GM12875 (cell line): ENCODE results near the gene AKAP12.

Source experiments
- H3K4me3 ChIP-seq: one replicate; pipeline ENCODE4 v1.5.1; 2011; ENCODE audit warnings: low read depth, low read length, control low read depth
- TF ChIP-seq, protein P1 (sequence below): IDR thresholded peaks from 2 replicates; pipeline ENCODE4 v1.5.1; 2011; ENCODE audit warnings: low read depth, mild to moderate bottlenecking, control low read depth, inconsistent platforms, low read length, moderate library complexity, borderline replicate concordance; ENCODE audit not compliant: insufficient read depth

AKAP12 gene

DNA sequence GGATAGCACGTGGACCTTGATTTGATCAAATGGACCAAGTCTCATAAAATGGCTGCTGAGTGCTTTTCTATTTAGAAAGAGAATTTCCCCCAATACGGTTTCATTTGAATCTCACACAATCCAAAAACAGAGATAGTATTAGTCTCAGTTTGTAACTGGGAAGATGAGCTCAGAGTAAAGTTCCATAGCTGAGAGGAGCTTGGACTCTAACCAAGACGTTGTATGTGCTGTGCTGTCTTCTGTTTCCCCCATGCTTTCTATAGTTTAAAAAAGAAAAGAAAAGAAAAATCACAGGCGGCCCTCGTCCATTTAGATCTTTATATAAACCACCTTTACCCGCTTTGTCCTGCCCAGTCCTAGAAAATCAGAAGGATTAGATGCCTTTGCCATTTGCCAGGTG lies 58.1 kb downstream of the AKAP12 start:
- no peak overlapping the region for H3K4me3 ChIP-seq
- TF ChIP-seq, protein P1, sequence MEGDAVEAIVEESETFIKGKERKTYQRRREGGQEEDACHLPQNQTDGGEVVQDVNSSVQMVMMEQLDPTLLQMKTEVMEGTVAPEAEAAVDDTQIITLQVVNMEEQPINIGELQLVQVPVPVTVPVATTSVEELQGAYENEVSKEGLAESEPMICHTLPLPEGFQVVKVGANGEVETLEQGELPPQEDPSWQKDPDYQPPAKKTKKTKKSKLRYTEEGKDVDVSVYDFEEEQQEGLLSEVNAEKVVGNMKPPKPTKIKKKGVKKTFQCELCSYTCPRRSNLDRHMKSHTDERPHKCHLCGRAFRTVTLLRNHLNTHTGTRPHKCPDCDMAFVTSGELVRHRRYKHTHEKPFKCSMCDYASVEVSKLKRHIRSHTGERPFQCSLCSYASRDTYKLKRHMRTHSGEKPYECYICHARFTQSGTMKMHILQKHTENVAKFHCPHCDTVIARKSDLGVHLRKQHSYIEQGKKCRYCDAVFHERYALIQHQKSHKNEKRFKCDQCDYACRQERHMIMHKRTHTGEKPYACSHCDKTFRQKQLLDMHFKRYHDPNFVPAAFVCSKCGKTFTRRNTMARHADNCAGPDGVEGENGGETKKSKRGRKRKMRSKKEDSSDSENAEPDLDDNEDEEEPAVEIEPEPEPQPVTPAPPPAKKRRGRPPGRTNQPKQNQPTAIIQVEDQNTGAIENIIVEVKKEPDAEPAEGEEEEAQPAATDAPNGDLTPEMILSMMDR: no peak

DNA sequence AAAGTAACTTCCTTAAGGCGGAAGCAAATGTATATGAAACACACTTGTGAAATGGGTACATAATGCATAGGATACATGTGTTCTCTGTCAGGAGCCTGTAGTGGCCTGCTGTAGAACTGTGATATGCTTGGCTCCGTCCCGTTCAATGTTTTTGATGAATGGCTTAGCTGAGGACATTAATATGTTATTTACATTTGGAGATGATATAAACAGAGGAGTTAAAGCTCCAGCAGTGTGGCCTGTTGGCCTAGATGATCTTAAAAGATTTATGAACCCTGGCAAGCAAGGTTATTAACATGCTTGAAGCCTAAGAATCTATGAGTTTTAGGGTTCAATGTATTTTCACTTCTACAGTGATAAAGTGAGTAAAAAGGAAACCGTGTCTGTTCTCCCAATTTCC lies 59.2 kb downstream of the AKAP12 start:
- TF ChIP-seq, protein P1: no peak
- no peak overlapping the region for H3K4me3 ChIP-seq

DNA sequence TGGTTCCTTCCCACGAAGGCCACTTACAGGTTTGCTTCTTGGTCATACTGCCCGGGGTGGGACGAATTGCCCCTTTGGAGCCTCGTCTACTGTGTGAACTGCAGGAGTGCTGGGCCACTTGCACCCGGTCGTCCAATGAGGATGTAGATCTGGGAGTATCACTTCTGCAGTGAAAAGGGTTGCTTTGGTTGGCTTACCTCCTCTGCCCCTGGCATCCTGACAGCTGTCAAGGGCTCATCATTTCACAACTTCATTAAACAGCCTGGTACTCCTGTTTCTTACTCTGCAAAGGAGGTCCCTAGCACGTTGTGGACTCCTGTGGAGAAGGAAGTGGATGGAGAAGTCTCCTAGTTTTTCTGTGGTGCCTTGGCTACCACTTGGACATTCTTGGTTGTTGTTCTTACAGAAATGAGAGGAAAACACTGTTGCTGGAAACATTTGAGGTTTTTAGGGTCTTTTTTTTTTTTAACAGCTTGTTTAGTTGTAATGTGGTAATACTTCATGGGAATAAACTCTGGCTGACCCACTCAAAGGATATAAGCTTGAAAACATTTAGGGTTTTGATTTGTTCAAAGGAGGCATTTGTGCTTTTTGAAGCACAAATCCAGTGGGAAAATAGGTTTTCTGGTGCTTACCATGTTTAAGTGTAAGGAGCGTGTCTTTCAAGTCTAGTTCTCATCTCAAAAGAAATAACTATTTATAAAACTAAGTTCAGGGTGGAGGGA lies 60.7 kb downstream of the AKAP12 start:
- no peak overlapping the region for H3K4me3 ChIP-seq
- TF ChIP-seq, protein P1: no peak

DNA sequence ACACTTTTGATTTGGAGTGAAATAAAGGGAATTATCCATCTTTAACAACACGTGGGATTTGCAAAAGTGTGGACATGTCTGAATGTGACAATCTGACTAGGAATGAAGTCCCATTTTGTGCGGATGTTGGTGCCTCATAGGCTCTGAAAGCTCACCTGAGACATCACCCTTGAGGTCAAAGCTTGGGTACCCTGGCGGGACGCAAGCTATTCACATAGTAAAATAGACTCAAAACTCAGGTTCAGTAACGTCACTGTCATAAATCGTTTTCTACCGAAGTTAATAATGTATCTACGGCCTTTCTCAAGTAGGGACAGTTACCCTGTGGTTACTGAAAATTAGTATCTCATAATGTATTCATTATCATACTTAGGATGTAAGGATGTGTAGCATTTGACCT lies 61.8 kb downstream of the AKAP12 start:
- no peak overlapping the region for H3K4me3 ChIP-seq
- TF ChIP-seq, protein P1: no peak

DNA sequence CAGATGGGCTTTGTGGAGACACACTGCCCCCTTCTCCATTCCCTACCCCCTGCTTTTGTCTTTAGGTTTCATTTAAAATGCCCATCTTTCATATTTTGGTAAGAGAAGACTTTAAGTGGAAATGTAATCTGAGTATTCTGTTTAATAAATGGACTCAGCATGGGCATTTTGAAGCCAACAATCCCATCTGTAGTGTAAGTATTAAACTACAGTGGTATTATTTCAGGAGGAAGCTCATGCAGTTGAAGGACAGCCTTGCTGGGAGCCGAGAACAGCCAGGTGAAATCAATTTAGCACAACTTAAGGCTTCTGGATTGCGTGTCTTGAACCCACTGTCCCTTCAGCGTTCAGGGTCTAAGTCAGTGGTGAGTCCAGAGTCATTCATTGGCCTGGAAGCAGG lies 63.5 kb downstream of the AKAP12 start:
- TF ChIP-seq, protein P1: no peak
- H3K4me3 ChIP-seq: no peak overlapping the region

DNA sequence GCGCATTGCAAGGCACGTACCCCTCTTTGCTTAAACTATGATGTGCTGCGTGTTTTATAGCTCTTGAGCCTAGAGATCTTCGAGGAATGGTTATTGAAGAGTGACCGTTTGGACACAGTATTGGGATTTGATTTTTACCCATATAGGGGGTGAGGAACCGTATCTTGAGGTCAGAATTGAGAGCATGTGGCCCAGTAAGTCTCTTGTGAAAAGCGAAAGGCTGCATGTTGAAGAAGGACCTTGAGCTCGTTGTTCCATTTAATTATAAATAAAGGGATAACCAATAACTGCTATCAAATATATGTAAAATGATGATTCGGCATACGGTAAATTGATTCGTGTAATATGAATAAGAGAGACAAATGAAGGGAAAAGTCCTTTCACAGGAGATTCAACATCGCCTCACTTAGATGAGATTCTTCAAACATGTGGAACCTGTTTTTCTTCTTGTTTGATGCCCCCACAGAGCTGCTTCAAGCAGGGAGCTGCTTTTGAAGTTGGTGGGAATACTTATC lies 66.6 kb downstream of the AKAP12 start:
- TF ChIP-seq, protein P1: no peak
- H3K4me3 ChIP-seq: no peak overlapping the region

DNA sequence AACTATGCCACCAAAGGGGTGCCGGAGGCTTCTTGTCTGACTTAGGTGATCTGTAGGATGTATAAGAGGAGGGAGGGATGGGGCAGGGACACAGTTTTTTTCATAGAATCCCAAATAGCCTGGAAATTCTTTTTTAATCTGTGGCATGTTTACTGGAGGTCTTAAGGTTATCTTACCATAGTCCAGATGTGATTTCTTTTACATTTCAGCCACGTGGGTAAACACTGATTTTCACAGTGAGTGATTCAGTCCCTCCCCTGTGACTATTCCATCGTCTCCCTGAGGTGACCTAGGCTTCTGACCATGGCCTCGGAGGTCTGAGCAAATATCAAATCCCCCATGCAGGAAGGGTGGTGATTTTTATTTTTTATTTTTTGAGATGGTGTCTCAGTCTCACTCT lies 67.7 kb downstream of the AKAP12 start:
- TF ChIP-seq, protein P1: no peak
- no peak overlapping the region for H3K4me3 ChIP-seq
